Cerebellar nuclear complex (tissue), 1 donor: ENCODE measurements around the gene KAT2A.
A peak's percentile ranks its signal among the peaks of the same experiment; 100 is the strongest.
"Not testable (repeated sequence)": the region's sequence is repeated elsewhere in the genome, so short reads cannot be mapped to it uniquely, and the experiment has no call there.

Source experiments
- DNase-seq, 2 experiments: peaks; one replicate each; lab custom pipeline; 2025; lab: John Stamatoyannopoulos, UW

KAT2A gene

GRCh38 chr17:42120770-42121769 lies at the start of gene KAT2A:
KAT2A (minus strand) TSS chr17:42121367; CDS start chr17:42121304, 63 bp downstream.
- peak in 1 of 2 experiments; percentile 50 for DNase-seq

GRCh38 chr17:42169351-42169750 lies 48.2 kb upstream of the KAT2A start:
- DNase-seq: no peak

GRCh38 chr17:42167807-42168206 lies 46.6 kb upstream of the KAT2A start:
- DNase-seq: no peak

DNA sequence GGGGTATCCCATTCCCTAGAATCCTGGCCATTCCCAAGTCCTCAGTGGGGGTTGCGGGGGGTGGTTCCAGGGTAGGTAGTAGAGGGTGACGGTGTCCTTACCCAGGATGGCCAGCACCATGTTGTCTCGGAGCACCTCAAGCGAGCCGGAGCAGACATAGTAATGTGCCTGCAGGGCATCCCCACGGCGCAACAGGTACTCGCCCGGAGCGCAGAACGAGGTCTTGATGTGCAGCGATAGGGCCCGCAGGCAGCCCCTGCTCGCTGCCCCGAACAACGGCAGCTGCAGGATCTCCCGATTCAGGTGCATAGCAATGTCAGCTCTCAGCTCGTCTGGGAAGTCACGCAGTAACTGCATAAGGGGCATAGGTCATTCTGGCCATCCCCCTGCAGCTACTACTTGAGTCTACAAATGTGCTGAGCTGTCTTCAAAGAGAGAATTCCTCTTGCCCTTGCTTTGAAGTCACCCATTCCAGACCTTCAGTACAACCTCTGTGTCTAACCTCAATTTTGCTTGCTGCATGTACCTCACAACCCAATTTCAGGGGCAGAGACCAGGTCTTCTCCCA lies 45.1 kb upstream of the KAT2A start:
- DNase-seq: no peak

DNA sequence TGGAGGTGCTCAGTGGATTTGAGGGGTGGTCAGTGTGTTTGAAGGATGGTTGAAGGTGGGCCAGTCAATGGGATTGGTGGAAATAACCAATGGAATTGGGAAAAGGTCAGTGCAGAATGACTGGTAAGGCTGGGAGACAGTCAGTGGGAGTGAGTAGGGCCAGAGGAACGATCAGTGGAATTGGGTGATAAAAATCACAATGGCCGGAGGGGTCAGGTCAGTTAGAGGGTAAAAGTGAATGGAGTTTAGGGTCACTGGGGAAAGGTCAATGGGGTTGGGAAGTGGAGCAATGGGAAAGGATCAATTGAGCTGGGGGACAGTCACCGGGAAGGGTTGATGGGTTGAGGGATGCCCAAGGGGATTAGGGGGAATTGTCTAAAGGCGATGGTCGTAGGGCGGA lies 44.6 kb upstream of the KAT2A start:
- no peak for DNase-seq

- no peak for DNase-seq
Observed at GRCh38 chr17:42163696-42164407, 42.7 kb upstream of the KAT2A start.

DNA sequence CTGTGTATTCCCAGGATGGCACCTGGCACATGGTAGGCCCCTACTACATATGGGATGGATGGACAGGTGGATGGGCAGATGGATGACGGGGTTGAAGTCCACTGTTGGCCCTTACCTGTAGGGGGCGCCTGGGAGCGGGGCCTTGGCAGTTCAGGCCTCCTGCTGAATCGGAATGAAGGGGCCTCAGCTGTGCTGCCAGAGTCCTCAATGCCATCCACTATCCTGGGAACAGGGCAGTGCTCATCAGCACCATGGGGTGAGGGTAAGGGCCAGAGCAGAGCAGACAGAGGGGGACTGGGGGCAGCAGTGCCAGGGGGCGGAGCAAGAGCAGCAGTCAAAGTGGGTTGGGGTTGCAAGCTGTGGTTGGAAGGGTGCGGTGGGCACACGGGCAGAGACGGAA lies 41.9 kb upstream of the KAT2A start:
- no peak for DNase-seq

GRCh38 chr17:42160531-42160910 lies 39.4 kb upstream of the KAT2A start:
- no peak for DNase-seq

- DNase-seq: no peak
Observed at GRCh38 chr17:42159796-42160530, 38.8 kb upstream of the KAT2A start.

- DNase-seq: no peak
Observed at GRCh38 chr17:42155614-42156045, 34.5 kb upstream of the KAT2A start.

- DNase-seq: no peak
Observed at GRCh38 chr17:42153919-42154742, 33.0 kb upstream of the KAT2A start.

DNA sequence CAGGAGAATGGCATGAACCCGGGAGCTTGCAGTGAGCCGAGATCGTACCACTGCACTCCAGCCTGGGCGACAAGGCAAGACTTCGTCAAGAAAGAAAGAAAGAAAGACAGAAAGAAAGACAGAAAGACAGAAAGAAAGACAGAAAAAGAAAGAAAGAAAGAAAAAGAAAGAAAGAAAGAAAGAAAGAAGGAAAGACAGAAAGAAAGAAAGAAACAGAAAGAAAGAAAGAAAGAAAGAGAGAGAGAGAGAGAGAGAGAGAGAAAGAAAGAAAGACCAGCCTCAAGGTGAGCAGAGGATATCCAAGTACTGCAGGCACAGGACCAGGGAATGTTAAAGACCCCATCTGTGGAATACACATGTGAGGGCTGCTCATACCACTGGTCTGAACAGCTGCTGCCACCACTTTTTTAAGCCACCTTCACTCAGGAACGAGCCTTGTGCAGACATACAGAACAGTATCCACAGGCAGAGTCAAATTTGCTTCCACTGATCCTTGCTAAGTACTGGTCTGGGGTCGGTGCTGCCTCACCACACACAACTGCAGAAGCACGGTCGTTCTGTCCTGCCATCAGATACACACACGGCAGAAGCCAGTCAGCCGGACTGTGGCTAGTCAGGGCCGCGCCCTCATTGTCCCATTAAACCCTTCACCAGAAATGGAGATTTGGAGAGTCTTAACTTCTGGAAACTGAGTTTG lies 25.9 kb upstream of the KAT2A start:
- no peak for DNase-seq

DNA sequence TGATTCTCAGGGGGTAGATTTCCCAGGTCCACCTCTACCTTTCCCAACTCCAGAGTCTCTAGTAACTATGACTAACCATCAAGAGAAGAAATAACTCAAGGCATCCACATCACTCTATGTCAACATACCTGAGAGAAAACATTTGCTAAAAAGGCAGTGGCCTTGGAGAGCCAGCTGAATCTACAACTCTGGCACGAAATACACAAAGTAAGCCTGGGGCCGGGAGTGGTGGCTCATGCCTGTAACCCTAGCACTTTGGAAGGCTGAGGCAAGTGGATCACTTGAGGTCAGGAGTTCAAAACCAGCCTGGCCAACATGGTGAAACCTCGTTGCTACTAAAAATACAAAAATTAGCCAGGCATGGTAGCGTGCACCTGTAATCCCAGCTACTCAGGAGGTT lies 22.0 kb upstream of the KAT2A start:
- not testable (repeated sequence) for DNase-seq

GRCh38 chr17:42142371-42142896 lies 21.3 kb upstream of the KAT2A start:
- DNase-seq: no peak

DNA sequence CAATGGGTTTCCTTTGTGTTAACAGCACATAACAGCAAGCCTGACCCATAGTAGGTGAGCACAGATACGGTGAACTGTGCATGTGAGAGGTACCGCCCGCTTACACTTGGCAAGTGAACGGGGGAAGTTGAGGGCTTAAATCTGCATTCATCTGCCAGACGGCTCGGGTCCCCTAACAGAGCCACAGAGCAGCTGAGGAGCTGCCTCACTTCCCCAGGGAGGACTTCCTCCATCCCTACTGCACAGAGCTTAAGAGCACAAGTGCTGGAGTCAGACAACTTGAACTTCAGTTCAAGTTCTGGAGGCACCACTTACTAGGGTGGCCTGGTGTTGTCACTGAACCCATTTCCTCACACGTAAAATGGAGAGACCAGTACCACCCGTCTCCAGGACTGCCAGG lies 20.2 kb upstream of the KAT2A start:
- no peak for DNase-seq

DNA sequence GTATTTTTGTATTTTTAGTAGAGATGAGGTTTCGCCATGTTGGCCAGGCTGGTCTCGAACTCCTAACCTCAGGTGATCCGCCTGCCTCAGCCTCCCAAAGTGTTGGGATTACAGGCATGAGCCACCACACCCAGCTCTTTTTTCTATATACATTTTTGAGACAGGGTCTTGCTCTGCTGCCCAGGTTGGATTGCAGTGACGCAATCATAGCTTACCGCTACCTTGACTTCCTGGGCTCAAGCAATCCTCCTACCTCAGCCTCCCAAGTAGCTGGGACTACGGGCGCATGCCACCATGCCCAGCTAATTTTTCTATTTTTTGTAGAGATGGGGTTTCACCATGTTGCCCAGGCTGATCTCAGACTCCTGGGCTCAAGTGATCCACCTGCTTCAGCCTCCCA lies 19.5 kb upstream of the KAT2A start:
- DNase-seq: not testable (repeated sequence)

GRCh38 chr17:42138749-42139492 lies 17.8 kb upstream of the KAT2A start:
- DNase-seq: no peak

GRCh38 chr17:42136654-42137051 lies 15.5 kb upstream of the KAT2A start:
- DNase-seq: no peak
